WTC11 (cell line): ENCODE data around the gene SYNGR3. TPM values are rescaled to one million over a fixed set of nuclear protein-coding genes. Genes with fewer than 3 reads are reported as not detected.

Experiments
- ATAC-seq: fragments of 200-7000 bp; cut with Tn5 transposase; 2 replicates; pipeline ENCODE4 v1.10.0; 2021; ENCODE audit warnings: mild to moderate bottlenecking, moderate library complexity
- CTCF ChIA-PET: fragments of 300-600 bp; sonication (Branson Sonifier 250); formaldehyde crosslinking; loops from one replicate; lab custom pipeline; 2021; ENCODE audit warnings: antibody characterized with exemption; lab: Charles Lee
- POLR2A ChIA-PET: fragments of 350-600 bp; sonication (Branson Sonifier 250); formaldehyde crosslinking; loops from one replicate; lab custom pipeline; 2021; ENCODE audit warnings: antibody characterized with exemption; lab: Charles Lee
- DNase-seq: peaks from one replicate; pipeline ENCODE4 v3.0.0; 2021; ENCODE audit warnings: low spot score
- H3K27ac Mint-ChIP-seq: 2 replicates; pipeline ENCODE4 v1.8.0; 2021; ENCODE audit warnings: mixed read lengths
- H3K27me3 Mint-ChIP-seq: 2 replicates; pipeline ENCODE4 v1.8.0; 2021; ENCODE audit warnings: low read depth, mild to moderate bottlenecking, moderate library complexity, mixed read lengths
- H3K36me3 Mint-ChIP-seq: 2 replicates; pipeline ENCODE4 v1.8.0; 2021; ENCODE audit warnings: mixed read lengths
- H3K4me1 Mint-ChIP-seq: 2 replicates; pipeline ENCODE4 v1.8.0; 2022; ENCODE audit warnings: mixed read lengths
- H3K4me3 Mint-ChIP-seq: 2 replicates; pipeline ENCODE4 v1.8.0; 2021; ENCODE audit warnings: mild to moderate bottlenecking, moderate library complexity, mixed read lengths
- H3K9me3 Mint-ChIP-seq: 2 replicates; pipeline ENCODE4 v1.8.0; 2021; ENCODE audit warnings: mixed read lengths
- CBFB ChIP-seq: sonication (generic); formaldehyde crosslinking; IDR thresholded peaks from 2 replicates; pipeline ENCODE4 v1.8.1; 2022; ENCODE audit warnings: mild to moderate bottlenecking, low read depth, missing genetic modification reagents
- ESRRA ChIP-seq: sonication (generic); formaldehyde crosslinking; IDR thresholded peaks from 2 replicates; pipeline ENCODE4 v1.8.1; 2022; ENCODE audit warnings: mild to moderate bottlenecking, missing genetic modification reagents, borderline replicate concordance
- IRF2 ChIP-seq: sonication (generic); formaldehyde crosslinking; IDR thresholded peaks from 2 replicates; pipeline ENCODE4 v1.8.0; 2022; ENCODE audit warnings: low read depth, missing genetic modification reagents, borderline replicate concordance
- KAT7 ChIP-seq: sonication (generic); formaldehyde crosslinking; IDR thresholded peaks from 2 replicates; pipeline ENCODE4 v1.8.1; 2023; ENCODE audit warnings: missing genetic modification reagents, mild to moderate bottlenecking, borderline replicate concordance
- MXD4 ChIP-seq: fragments of 250-450 bp; sonication (Bioruptor Pico); IDR thresholded peaks from 2 replicates; pipeline ENCODE4 v1.8.0; 2021; ENCODE audit warnings: mild to moderate bottlenecking, moderate library complexity, borderline replicate concordance
- OVOL2 ChIP-seq: fragments of 250-450 bp; sonication (Bioruptor Pico); IDR thresholded peaks from 2 replicates; pipeline ENCODE4 v1.9.0; 2021; ENCODE audit warnings: mild to moderate bottlenecking, borderline replicate concordance
- RELA ChIP-seq: sonication (generic); formaldehyde crosslinking; IDR thresholded peaks from 2 replicates; pipeline ENCODE4 v1.8.1; 2022; ENCODE audit warnings: missing genetic modification reagents, mild to moderate bottlenecking, borderline replicate concordance
- TCF7 ChIP-seq: sonication (generic); formaldehyde crosslinking; IDR thresholded peaks from 2 replicates; pipeline ENCODE4 v1.8.0; 2022; ENCODE audit warnings: mild to moderate bottlenecking, low read depth, missing genetic modification reagents, moderate library complexity
- ZNF219 ChIP-seq: sonication (generic); formaldehyde crosslinking; IDR thresholded peaks from 2 replicates; pipeline ENCODE4 v1.8.0; 2023; ENCODE audit warnings: missing genetic modification reagents, mild to moderate bottlenecking, borderline replicate concordance
- ZNF232 ChIP-seq: sonication (generic); formaldehyde crosslinking; IDR thresholded peaks from 2 replicates; pipeline ENCODE4 v1.8.0; 2022; ENCODE audit warnings: mild to moderate bottlenecking, missing genetic modification reagents
- ZNF317 ChIP-seq: sonication (generic); formaldehyde crosslinking; IDR thresholded peaks from 2 replicates; pipeline ENCODE4 v1.8.1; 2023; ENCODE audit warnings: low read depth, mild to moderate bottlenecking, moderate library complexity, missing genetic modification reagents, borderline replicate concordance
- ZNF671 ChIP-seq: fragments of 250-450 bp; sonication (Bioruptor Pico); IDR thresholded peaks from 2 replicates; pipeline ENCODE4 v1.8.0; 2021; ENCODE audit warnings: mild to moderate bottlenecking
- total RNA-seq: library from RNA; stranded (reverse); gene quantifications from 3 replicates; pipeline ENCODE4 v1.2.3, GENCODE V29; 2021
- TF ChIP-seq, protein P1 (sequence below): sonication (generic); formaldehyde crosslinking; IDR thresholded peaks from 2 replicates; pipeline ENCODE4 v1.8.1; 2023; ENCODE audit warnings: mild to moderate bottlenecking, missing genetic modification reagents, moderate library complexity
- TF ChIP-seq, protein P2 (sequence below): fragments of 250-450 bp; sonication (Bioruptor Pico); IDR thresholded peaks from 2 replicates; pipeline ENCODE4 v1.9.0; 2021; ENCODE audit warnings: mild to moderate bottlenecking
- TF ChIP-seq, protein P3 (sequence below): sonication (generic); formaldehyde crosslinking; IDR thresholded peaks from 2 replicates; pipeline ENCODE4 v1.8.1; 2023; ENCODE audit warnings: mild to moderate bottlenecking, missing genetic modification reagents, borderline replicate concordance
- TF ChIP-seq, protein P4 (sequence below): fragments of 250-450 bp; sonication (Bioruptor Pico); IDR thresholded peaks from 2 replicates; pipeline ENCODE4 v1.8.0; 2021; ENCODE audit warnings: mild to moderate bottlenecking
- TF ChIP-seq, protein P5 (sequence below): sonication (generic); formaldehyde crosslinking; IDR thresholded peaks from 2 replicates; pipeline ENCODE4 v1.8.1; 2022; ENCODE audit warnings: low read depth, missing genetic modification reagents, borderline replicate concordance

Gene SYNGR3
- total RNA-seq, 1 experiment from 2014 or later, result 41.5 TPM

DNA sequence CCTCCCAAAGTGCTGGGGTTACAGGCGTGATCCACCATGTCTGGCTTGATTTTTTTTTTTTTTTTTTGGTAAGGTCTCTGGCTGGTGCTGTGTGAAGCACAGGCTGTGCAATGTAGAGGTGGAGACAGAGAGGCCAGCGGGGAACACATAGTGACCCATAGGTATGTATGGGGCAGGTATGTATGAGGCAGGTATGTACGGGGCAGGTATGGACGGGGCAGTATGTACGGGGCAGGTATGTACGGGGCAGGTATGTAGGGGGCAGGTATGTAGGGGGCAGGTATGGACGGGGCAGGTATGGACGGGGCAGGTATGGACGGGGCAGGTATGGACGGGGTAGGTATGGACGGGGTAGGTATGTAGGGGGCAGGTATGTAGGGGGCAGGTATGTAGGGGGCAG, 40.3 kb upstream of the SYNGR3 start (continued):
- TF ChIP-seq RELA (CRISPR knock-in tag), result no peak

DNA sequence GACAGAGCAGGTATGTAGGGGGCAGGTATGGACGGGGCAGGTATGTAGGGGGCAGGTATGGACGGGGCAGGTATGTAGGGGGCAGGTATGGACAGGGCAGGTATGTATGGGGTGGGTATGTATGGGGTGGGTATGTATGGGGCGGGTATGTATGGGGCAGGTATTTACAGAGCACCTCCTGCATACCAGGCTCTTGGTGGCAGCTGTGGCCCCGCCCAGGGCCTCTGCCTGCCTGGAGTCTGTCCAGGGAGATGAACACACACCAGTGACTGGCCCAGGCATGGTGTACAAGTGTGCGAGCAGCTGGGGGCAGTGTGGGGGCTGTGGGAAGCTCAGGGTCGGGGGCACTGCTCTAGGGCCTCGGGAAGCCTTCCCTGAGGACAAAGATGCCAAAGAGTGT, 39.7 kb upstream of the SYNGR3 start:
- ChIA-PET POLR2A (no interaction called here), CTCF (interaction anchor here (1.0 to 3.8 kb wide), 2 partner anchors 8 to 21 kb away, joined by 3 to 29 read pairs; partner anchors contain the start of gene MSRB1)
- ATAC-seq, result no peak
- Mint-ChIP-seq H3K4me1 (peaks cover 4% of the 10 kb centered on the region), H3K9me3 (no peaks in the 10 kb centered on the region), H3K36me3 (no peaks in the 10 kb centered on the region), H3K27me3 (peaks cover 8% of the 10 kb centered on the region; the same call in 1 of the 2 replicates), H3K4me3 (no peak overlapping the region), H3K27ac (no peak overlapping the region)
- no peak for DNase-seq
- TF ChIP-seq CBFB (CRISPR knock-in tag) (no peak), OVOL2 (CRISPR knock-in tag) (no peak), MXD4 (CRISPR knock-in tag) (no peak), ZNF232 (CRISPR knock-in tag) (no peak), KAT7 (CRISPR knock-in tag) (no peak), ESRRA (CRISPR knock-in tag) (no peak), ZNF219 (CRISPR knock-in tag) (no peak), ZNF317 (CRISPR knock-in tag) (no peak), IRF2 (CRISPR knock-in tag) (no peak), TCF7 (CRISPR knock-in tag) (no peak), ZNF671 (CRISPR knock-in tag) (no peak)
- TF ChIP-seq, protein P1, sequence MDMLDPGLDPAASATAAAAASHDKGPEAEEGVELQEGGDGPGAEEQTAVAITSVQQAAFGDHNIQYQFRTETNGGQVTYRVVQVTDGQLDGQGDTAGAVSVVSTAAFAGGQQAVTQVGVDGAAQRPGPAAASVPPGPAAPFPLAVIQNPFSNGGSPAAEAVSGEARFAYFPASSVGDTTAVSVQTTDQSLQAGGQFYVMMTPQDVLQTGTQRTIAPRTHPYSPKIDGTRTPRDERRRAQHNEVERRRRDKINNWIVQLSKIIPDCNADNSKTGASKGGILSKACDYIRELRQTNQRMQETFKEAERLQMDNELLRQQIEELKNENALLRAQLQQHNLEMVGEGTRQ, result no peak
- TF ChIP-seq, protein P2, sequence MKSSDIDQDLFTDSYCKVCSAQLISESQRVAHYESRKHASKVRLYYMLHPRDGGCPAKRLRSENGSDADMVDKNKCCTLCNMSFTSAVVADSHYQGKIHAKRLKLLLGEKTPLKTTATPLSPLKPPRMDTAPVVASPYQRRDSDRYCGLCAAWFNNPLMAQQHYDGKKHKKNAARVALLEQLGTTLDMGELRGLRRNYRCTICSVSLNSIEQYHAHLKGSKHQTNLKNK (CRISPR knock-in tag), result no peak
- TF ChIP-seq, protein P3, sequence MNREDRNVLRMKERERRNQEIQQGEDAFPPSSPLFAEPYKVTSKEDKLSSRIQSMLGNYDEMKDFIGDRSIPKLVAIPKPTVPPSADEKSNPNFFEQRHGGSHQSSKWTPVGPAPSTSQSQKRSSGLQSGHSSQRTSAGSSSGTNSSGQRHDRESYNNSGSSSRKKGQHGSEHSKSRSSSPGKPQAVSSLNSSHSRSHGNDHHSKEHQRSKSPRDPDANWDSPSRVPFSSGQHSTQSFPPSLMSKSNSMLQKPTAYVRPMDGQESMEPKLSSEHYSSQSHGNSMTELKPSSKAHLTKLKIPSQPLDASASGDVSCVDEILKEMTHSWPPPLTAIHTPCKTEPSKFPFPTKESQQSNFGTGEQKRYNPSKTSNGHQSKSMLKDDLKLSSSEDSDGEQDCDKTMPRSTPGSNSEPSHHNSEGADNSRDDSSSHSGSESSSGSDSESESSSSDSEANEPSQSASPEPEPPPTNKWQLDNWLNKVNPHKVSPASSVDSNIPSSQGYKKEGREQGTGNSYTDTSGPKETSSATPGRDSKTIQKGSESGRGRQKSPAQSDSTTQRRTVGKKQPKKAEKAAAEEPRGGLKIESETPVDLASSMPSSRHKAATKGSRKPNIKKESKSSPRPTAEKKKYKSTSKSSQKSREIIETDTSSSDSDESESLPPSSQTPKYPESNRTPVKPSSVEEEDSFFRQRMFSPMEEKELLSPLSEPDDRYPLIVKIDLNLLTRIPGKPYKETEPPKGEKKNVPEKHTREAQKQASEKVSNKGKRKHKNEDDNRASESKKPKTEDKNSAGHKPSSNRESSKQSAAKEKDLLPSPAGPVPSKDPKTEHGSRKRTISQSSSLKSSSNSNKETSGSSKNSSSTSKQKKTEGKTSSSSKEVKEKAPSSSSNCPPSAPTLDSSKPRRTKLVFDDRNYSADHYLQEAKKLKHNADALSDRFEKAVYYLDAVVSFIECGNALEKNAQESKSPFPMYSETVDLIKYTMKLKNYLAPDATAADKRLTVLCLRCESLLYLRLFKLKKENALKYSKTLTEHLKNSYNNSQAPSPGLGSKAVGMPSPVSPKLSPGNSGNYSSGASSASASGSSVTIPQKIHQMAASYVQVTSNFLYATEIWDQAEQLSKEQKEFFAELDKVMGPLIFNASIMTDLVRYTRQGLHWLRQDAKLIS (CRISPR knock-in tag), result no peak
- TF ChIP-seq, protein P4, sequence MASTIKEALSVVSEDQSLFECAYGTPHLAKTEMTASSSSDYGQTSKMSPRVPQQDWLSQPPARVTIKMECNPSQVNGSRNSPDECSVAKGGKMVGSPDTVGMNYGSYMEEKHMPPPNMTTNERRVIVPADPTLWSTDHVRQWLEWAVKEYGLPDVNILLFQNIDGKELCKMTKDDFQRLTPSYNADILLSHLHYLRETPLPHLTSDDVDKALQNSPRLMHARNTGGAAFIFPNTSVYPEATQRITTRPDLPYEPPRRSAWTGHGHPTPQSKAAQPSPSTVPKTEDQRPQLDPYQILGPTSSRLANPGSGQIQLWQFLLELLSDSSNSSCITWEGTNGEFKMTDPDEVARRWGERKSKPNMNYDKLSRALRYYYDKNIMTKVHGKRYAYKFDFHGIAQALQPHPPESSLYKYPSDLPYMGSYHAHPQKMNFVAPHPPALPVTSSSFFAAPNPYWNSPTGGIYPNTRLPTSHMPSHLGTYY (CRISPR knock-in tag), result no peak
- TF ChIP-seq, protein P5, sequence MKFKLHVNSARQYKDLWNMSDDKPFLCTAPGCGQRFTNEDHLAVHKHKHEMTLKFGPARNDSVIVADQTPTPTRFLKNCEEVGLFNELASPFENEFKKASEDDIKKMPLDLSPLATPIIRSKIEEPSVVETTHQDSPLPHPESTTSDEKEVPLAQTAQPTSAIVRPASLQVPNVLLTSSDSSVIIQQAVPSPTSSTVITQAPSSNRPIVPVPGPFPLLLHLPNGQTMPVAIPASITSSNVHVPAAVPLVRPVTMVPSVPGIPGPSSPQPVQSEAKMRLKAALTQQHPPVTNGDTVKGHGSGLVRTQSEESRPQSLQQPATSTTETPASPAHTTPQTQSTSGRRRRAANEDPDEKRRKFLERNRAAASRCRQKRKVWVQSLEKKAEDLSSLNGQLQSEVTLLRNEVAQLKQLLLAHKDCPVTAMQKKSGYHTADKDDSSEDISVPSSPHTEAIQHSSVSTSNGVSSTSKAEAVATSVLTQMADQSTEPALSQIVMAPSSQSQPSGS (CRISPR knock-in tag), result no peak
